NT2/D1 (cell line): ENCODE results near the gene PEAK1.

ENCODE experiments used
- DNase-seq: peaks from one replicate; pipeline ENCODE4 v3.0.0-alpha.2; 2011; ENCODE audit warnings: low read depth, low spot score
- H3K27me3 ChIP-seq: 2 replicates; pipeline ENCODE4 v1.6.0; 2011; ENCODE audit warnings: mild to moderate bottlenecking; ENCODE audit not compliant: insufficient read length, insufficient read depth
- H3K36me3 ChIP-seq: 2 replicates; pipeline ENCODE4 v1.6.1; 2011; ENCODE audit warnings: mild to moderate bottlenecking, low read length, mixed read lengths; ENCODE audit not compliant: insufficient read depth, insufficient read length
- H3K4me1 ChIP-seq: 2 replicates; pipeline ENCODE4 v1.5.1; 2011; ENCODE audit not compliant: insufficient read depth, insufficient read length
- H3K4me3 ChIP-seq: 2 replicates; pipeline ENCODE4 v1.5.1; 2011; ENCODE audit warnings: low read depth; ENCODE audit not compliant: insufficient read length
- H3K9ac ChIP-seq: 2 replicates; pipeline ENCODE4 v1.6.0; 2011; ENCODE audit warnings: low read depth; ENCODE audit not compliant: insufficient read length
- H3K9me3 ChIP-seq: 2 replicates; pipeline ENCODE4 v1.5.1; 2011; ENCODE audit warnings: mild to moderate bottlenecking, low read length; ENCODE audit not compliant: insufficient read depth
- SUZ12 ChIP-seq: IDR thresholded peaks from 2 replicates; pipeline ENCODE4 v1.6.1; 2011; ENCODE audit not compliant: insufficient read length, insufficient read depth; ENCODE audit errors: extremely low read depth
- YY1 ChIP-seq: IDR thresholded peaks from 2 replicates; pipeline ENCODE4 v1.6.1; 2011; ENCODE audit not compliant: insufficient read length, insufficient read depth
- ZNF274 ChIP-seq: IDR thresholded peaks from 2 replicates; pipeline ENCODE4 v1.6.1; 2011; ENCODE audit warnings: mild to moderate bottlenecking, low read depth, low read length

The PEAK1 gene

DNA sequence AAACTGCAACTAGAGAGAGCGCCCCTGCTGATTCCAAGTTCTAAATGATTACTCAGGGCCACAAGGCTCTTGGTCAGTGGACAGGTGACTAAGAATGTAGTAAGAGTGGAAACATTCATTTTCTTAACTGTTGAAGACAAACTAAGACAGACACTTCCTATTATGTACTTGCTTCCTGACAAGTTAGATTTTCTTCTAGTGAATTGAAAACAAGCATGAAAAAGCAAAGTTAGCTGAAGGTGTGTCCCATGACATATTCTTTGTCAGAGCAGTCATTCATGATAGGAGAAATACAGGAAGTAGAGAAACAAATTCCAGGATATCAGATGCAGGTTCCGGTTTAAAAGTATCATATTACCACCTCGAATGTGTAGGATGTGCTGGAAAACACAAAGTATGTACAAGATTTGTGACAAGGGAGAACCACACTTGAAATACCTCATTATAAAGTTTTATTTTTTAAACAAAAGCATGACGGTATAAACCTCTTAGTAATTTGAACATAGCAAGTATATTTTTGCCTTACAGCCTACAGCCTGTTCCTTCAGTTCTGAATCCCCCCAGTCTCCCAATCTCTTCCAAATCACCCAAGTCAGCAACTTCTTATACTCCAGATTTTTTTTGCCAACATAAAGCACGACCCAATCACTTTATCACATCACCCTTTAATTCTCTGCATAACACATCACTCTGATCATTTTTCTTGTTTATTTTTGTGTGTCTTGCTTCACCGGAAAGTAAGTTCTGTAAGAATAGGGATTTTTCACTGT is 355.2 kb downstream of the PEAK1 start:
- no peak for TF ChIP-seq YY1
- TF ChIP-seq SUZ12, result no peak
- no peak for TF ChIP-seq ZNF274
- no peak overlapping the region for H3K4me3 ChIP-seq
- H3K9ac ChIP-seq, result no peak overlapping the region
- no peaks in the 10 kb centered on the region for H3K27me3 ChIP-seq
- DNase-seq, result no peak
- peaks cover 18% of the 10 kb centered on the region for H3K36me3 ChIP-seq
- H3K9me3 ChIP-seq, result no peaks in the 10 kb centered on the region
- H3K4me1 ChIP-seq, result no peaks in the 10 kb centered on the region

DNA sequence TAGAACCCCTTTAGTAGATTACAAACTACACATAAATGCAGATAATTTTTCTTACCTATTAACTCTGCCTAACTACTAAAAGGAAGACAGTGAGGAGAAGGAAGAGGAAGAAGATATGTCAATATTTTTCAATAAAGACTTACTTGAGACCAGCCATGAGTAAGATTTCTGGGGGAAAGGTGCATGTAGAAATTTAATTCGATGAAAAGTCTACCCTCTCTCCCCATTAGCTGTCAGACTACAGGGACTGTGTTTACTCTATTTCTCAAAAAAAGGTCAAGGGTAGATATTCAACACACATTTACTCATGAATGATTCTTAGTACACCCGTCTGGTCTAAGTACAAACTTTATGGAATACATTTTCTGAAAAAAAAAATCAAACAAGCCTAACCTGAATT is 355.8 kb downstream of the PEAK1 start:
- Histone ChIP-seq H3K9me3 (no peaks in the 10 kb centered on the region), H3K4me1 (no peaks in the 10 kb centered on the region), H3K4me3 (no peak overlapping the region), H3K36me3 (peaks cover 11% of the 10 kb centered on the region), H3K9ac (no peak overlapping the region), H3K27me3 (no peaks in the 10 kb centered on the region)
- no peak for DNase-seq
- no peak for TF ChIP-seq SUZ12

DNA sequence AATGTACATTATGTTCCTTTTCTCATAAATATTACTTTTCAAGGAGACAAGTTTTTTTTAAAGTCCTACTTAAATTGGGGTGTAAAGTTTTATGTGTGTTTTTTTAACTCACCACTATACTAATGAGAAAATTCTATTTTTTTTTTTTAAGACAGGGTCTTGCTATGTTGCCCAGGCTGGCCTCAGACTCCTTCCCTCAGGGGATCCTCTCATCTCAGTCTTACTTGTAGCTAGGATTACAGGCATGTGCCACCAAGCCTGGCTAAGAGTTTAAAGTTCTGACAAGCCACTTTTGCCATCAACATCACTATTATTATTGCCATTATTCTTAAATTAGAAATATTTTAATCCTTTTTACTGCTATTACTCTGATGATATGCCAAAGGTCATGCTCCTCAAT is 356.7 kb downstream of the PEAK1 start:
- Histone ChIP-seq H3K9ac (no peak overlapping the region), H3K9me3 (no peaks in the 10 kb centered on the region), H3K4me1 (no peaks in the 10 kb centered on the region), H3K27me3 (no peaks in the 10 kb centered on the region), H3K36me3 (peaks cover 5% of the 10 kb centered on the region), H3K4me3 (no peak overlapping the region)
- TF ChIP-seq ZNF274 (no peak), YY1 (no peak), SUZ12 (no peak)
- no peak for DNase-seq

DNA sequence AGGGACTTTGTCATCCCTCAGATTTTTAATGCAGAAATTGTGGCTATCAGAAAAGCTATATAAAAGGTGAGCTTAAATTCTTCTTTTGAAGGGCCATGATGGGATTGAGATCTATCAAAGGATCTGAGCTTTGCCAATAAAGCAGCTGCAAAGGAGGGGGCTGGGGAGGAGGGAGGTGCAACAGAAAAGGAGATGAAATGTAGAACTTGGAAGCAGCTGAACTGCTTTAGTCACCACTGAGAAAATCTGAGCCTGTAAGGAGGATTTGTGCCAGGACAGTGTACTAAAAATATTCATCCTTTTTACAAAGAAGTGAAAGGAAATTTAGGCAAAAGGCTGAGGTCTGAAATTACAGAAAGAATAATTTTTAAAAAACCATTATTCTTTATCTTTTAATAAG is 359.4 kb downstream of the PEAK1 start:
- no peak for DNase-seq
- no peak overlapping the region for H3K4me3 ChIP-seq

DNA sequence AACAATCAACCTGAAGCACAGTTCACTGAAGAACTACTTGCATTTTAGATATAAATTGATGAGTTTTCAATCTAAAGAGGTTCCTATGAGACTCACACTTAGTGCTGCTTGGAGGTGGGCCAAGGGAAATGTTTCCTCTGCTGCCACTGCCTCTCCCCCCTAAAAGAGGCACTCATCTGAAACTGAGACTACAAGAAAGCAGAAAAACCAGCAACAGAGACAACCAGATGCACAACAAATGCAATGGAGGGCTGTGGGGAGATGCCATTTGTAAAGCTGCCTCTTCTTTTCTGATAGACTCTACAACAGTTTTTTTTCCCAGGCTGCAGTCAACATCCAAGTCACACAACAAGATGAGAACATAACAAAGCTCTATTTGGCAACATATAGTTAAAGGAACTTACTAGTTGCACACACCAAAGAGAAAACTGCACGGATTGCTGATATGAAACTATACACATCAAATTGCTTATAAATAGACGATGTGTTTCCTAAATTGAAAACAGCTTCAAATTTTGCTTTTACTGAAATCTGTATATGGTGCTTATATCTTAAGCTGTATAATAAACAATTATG is 360.0 kb downstream of the PEAK1 start:
- no peak overlapping the region for H3K9ac ChIP-seq
- H3K36me3 ChIP-seq, result peaks cover 11% of the 10 kb centered on the region
- TF ChIP-seq SUZ12 (no peak), ZNF274 (no peak), YY1 (no peak)
- no peak overlapping the region for H3K4me3 ChIP-seq
- no peaks in the 10 kb centered on the region for H3K9me3 ChIP-seq
- no peak for DNase-seq
- H3K4me1 ChIP-seq, result no peaks in the 10 kb centered on the region
- no peaks in the 10 kb centered on the region for H3K27me3 ChIP-seq

More for the DNA sequence above, 359.4 kb downstream of the PEAK1 start:
- Histone ChIP-seq H3K36me3 (peaks cover 6% of the 10 kb centered on the region), H3K27me3 (no peaks in the 10 kb centered on the region), H3K9me3 (no peaks in the 10 kb centered on the region), H3K9ac (no peak overlapping the region), H3K4me1 (no peaks in the 10 kb centered on the region)
- TF ChIP-seq YY1 (no peak), ZNF274 (no peak), SUZ12 (no peak)

DNA sequence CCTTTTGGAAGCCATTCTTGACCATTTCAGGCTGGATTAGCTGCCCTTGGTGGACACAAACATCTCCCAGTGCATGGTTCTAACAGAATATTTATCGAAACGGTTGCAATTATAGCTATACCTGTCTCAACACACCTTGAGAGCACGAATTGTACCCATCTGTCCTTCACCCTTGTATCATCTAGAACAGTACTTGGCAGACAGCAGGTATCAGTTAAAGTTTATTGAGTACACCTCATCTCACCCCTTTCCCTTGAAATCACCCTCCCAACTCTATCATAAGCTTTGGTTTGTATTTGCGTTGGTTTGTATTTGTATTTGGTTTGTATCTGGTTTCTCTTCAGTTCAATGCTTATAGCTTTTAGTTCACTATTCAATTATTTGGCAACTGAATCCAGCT is 361.4 kb downstream of the PEAK1 start:
- no peaks in the 10 kb centered on the region for H3K9me3 ChIP-seq
- no peak overlapping the region for H3K4me3 ChIP-seq
- no peak overlapping the region for H3K9ac ChIP-seq
- H3K36me3 ChIP-seq, result peaks cover 17% of the 10 kb centered on the region
- DNase-seq, result no peak
- TF ChIP-seq ZNF274, result no peak
- no peaks in the 10 kb centered on the region for H3K27me3 ChIP-seq
- H3K4me1 ChIP-seq, result peaks cover 2% of the 10 kb centered on the region

DNA sequence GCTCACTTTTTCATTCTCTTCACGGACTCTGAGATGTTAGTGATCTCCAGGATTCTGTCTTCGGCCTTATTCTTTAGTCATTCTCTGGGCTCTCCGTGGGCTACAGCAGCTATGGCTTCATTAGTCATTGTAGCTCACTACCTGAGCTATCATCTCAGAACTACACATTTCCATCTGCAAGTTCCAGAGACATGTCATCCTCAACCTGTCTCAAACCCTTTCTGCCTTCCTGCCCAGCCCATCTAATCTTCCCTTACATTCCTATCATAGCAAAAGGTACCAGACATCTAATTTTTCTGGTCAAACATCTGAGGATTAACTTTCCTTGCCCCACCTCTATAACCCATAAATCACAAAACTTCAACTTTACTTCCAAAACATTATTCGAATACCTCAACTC is 362.2 kb downstream of the PEAK1 start:
- H3K36me3 ChIP-seq, result peaks cover 19% of the 10 kb centered on the region
- H3K9me3 ChIP-seq, result no peaks in the 10 kb centered on the region

More for the DNA sequence above, 362.2 kb downstream of the PEAK1 start:
- H3K4me1 ChIP-seq, result peaks cover 2% of the 10 kb centered on the region
- no peak for DNase-seq
- H3K4me3 ChIP-seq, result no peak overlapping the region
- no peak overlapping the region for H3K9ac ChIP-seq
- TF ChIP-seq YY1 (no peak), ZNF274 (no peak), SUZ12 (no peak)
- H3K27me3 ChIP-seq, result no peaks in the 10 kb centered on the region
